Activated CD8-positive, alpha-beta memory T cell treated with anti-CD3 and anti-CD28 coated beads, Interleukin-2, amount 50 U/mL, for 24 hours (primary cell): Measurements from ENCODE around the gene SDCBP2.

Source experiments
- DNase-seq: peaks from one replicate; pipeline ENCODE4 v3.0.0-alpha.2; 2020; ENCODE audit errors: extremely low read depth

Gene SDCBP2, protein sequence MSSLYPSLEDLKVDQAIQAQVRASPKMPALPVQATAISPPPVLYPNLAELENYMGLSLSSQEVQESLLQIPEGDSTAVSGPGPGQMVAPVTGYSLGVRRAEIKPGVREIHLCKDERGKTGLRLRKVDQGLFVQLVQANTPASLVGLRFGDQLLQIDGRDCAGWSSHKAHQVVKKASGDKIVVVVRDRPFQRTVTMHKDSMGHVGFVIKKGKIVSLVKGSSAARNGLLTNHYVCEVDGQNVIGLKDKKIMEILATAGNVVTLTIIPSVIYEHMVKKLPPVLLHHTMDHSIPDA

DNA sequence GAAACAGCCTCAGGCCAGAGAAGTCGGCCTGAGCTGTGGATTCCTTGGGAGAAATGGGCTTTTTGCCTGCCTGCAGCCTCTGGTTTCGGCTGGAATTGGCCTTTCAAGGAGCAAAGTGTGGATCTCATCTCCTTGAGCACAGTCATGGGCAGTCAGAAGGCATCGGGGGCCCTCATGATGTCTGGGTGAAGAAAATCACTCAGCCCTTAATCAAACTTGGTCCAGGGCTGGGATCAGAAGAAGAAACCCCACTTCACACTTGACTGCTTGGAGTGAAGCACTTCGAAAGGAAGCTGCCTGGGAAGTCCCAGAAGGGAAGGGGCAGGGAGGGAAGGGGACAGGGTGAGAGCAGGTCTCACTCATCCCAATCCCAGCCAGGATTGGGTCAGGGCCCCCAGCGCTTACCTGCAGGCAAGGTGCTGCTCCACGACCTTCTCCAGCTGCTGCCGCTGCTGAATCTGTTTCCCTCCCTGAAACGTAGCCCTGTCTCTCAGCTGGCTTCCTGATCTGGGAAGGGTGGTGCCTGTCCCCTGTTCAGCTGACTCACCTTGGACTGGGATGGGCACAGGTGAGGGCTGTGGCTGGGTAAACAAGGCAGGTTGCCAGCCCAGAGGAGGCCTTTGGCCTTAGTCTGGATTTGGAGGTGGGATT is at the start of gene SDCBP2:
Gene SDCBP2 (minus strand): TSS at position 460 of the 651 bp plus-strand sequence. CDS start 8,723 bp downstream, outside the sequence.
- no peak for DNase-seq

DNA sequence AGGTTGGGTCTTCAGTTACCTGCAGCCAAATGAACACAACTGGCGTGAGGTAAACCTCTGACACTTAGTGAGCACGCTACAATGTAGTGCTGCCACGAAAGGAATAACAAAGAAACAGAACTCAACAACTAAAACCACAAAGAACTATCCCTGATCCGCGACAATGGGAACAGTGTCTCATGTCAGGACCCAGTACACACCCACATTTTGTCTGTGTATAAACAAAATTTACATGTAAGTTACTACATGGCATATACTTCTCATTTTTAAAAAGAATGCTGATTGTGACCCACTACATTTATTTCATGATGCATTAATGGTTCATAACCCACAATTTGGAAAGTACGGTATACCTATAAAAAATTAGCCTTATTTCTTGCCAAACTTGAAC is 49.8 kb upstream of the SDCBP2 start:
- DNase-seq: no peak

DNA sequence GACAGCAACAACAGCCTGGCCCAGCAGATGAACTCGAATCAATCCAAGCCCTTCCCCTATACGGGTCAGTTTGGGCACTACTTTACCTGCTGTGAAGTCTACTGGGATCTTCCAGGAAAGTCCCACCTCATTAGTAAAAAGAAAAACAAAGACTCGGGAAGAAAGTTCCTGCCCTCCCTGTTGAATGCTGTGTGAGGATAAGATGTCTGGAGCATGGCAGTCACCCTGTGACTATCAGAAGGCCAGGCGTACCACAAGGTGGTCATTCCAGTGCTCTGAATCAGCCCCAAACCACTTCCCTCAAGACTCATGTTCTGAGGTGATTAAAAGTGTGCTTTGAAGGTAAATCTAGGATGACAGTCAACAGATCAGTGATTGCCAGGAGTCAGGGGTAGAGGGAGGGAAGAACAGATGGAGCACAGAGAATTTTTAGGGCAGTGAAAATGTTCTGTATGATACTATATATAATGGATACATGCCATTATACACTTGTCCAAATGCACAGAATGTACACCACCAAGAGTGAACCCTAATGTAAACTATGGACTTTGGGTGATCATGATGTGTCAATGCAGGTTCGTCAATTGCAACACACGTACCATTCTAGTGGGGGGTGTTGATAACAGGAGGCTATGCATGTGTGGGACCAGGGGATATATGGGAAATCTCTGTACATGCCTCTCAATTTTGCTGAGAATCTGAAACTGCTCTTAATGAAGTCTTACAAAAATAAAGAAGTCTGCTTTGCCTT is 49.2 kb upstream of the SDCBP2 start:
- no peak for DNase-seq

DNA sequence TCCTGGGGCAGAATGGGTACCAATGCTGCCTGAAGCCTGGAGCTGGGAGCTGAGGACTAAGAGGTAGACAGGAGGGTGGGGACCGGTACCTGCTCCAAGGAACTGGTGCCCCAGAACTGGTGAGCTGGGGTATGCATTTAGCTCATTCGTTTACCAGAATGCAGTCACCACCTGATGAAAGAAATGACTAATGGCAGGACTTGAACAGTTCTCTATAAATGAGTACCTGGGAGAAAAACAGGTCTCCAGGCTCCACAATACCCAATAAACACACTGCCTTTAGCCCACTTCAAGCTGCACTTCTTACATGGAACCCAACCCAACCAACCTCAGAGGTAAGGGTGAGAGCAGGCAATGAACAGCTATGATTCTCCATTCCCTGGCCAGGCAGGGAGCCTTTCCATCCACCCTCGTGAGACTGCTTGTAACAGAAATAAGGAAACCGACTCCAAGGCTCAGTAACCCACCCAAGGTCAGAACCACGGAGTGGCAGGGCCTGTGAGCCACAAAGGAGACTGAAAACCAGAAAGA is 48.5 kb upstream of the SDCBP2 start:
- no peak for DNase-seq

DNA sequence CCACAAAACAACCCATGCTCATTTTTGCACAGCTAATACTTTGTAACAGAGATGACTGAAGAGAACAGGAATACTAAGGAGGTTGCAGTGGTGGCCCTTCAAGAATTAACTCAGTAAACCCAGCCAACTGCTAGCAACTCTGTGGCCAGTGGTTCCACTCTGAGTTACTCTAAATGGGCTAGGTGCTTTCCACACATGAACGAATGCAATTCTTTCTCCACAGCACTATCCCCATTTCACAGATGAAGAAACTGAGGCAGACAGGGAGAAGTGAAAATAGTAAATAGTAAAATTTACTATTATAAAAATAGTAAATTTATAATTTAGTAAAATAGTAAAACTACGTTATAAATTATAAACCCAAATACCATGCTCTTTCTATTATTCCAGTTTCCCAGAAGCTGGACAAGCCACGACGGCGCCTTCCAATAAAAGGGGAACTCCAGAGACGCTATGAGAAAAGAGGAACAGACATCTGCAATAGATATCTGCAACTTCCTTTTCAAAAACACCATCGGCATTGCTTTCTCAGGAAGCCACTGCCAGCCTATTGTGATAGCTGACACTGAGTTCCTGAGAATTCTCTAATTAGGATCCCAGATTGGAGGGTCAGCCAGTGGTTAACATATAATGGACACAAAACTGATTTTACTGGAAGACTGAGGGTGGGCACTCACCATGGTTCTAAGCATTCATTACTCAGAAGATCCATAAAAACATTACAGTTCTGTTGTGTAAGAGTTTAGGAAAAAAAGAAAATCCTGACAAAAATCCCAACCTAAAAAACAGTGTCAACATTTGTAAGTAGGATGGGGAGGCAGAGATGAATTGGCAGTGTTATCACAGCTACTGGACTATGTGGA is 47.7 kb upstream of the SDCBP2 start:
- no peak for DNase-seq

DNA sequence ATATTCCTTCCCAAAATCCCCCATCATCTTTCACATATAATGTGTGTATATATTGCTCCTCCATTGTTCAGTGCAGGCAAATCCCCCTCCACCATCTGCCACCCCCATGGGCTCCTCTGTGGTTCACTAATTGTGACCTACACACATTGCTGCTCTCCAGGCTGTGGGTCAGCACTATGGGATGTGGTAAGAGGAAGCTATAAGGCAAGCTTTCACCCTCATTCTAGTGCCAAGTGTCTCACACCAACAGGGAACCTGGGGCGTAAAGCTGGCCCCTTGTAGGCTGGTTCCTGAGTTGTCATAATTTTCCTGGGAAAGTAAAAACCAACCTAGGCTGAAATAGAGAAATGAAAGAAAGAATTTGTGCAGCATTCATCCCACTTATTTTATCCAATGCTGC is 47.1 kb upstream of the SDCBP2 start:
- DNase-seq: no peak

DNA sequence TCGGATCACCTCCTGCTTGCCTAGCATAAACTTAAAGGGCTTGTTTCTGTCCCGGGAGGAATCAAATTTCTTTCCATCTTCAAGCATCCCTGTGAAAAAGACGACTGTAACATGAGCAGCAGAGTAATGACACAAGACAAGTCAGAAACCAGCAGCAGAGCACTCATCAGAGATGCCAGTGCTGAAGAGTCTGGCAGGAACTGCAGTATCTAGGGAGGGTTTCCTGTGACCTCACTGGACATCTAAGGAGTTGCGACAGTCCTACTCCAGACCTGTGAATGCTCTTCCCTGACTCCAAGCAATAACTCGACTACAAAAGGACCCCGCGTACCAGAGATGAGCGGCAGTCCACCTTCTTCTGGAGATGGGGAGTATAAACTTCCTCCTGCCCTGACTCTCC is 46.6 kb upstream of the SDCBP2 start:
- no peak for DNase-seq

DNA sequence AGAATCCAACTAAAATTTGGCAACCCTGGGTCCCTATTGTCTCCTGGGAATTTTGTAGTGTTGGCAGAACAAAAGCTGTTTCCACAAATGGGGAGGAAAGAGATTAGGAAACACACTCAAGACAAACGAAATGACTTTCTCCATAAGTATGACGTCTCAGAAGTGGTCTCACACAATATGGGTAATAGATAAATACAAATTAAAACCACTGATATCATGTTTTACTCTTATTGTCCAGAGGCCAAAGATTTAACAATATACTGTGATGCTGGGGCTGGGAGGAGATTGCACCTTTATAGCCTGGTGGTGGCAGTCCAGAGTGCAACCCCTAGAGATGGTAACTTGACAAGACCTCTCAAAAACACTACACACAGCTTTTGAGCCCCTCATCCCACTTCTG is 45.3 kb upstream of the SDCBP2 start:
- no peak for DNase-seq

DNA sequence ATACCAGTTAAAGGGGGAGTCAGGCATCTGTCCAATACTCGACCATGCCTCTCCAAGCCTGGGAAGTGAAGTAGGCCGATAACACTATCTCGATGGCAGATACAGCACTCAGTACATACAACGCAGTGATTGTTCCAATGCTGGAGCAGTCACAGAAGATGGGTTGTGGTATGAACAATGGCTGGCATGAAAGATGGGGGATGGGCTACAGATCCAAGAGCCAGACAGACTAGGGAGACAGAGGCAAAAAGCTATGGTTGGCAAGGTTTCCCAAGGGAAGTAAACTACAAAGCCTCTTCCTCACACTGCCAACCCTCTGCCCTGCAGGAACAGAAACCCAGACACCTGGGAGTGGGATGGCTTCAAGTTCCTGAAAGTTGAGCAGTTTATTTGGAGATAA is 44.7 kb upstream of the SDCBP2 start:
- DNase-seq: no peak

DNA sequence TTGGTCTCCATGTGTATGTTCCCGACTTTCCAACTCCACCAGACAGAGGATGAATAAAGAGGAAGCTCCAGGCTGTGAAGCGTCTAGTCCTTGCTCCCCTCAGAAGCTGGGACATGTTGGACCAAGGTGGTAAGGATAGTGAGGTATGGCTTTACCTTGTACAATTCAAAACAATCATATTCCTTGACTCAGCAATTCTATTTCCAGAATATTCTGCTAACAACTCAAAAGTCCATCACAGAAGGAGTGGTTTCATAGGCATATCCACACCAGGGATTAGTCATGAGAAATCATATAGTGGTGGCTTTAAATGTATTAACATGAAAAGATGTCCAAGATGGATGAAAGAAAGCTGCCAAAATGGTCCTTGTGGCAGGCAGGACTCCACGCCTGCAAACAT is 44.1 kb upstream of the SDCBP2 start:
- no peak for DNase-seq

DNA sequence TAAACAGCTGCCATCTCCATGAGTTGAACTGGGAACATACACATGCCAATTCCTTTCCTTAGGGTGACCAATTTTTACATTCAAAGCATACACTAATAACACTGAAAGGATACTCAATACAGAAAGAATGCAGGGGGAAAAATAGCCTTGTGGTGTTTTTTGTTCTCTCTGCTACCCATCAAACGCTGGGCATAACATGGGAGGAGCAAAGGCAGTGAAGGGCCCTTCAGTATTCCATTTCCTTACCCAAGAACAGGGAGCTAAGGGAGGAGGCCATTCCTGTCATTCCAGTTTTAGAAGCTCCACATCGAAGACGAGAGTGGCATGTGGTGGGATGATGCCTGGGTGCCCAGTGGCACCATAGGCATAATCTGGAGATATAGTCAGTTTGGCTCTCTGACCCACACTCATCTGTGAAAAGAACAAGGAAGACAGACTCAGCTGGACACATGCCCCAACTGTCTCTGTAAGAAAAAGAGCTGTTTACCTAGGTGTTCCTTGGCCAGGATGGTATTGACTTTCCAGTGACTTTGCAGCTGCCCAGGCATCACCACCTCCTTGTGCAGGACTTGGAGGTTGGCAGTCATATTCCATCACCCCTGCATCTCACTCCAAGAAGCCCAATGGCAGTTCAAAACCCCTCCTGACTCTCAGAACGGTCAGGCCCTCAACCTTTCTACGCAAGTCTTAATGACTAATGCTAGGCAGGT is 43.0 kb upstream of the SDCBP2 start:
- no peak for DNase-seq

DNA sequence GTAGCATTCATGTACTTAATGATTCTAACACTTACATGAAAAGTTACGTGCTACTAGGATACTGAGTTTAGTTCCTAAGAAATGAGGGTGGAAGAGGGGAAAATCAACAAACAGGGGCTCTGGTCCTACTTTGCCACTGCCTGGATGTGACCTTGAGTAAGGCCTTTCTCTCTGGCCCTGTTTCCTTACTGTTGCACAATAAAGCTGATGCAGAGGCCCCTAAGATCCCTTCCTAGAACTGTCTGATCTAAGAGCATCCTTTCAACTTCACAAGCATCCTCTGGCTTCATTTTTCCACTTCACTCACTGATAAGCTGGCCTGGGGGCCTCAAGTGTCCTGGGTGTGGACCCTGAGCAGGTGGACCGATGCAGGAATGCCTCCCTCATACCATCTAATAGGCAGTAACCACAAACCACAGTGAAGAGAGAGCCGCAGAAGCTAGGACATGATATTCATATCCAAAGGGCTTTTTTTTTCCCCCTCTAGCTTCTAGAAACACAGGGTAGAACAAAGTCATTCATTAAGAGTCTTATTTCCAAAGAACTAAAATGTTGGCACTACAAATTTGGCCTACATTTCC is 42.4 kb upstream of the SDCBP2 start:
- no peak for DNase-seq

DNA sequence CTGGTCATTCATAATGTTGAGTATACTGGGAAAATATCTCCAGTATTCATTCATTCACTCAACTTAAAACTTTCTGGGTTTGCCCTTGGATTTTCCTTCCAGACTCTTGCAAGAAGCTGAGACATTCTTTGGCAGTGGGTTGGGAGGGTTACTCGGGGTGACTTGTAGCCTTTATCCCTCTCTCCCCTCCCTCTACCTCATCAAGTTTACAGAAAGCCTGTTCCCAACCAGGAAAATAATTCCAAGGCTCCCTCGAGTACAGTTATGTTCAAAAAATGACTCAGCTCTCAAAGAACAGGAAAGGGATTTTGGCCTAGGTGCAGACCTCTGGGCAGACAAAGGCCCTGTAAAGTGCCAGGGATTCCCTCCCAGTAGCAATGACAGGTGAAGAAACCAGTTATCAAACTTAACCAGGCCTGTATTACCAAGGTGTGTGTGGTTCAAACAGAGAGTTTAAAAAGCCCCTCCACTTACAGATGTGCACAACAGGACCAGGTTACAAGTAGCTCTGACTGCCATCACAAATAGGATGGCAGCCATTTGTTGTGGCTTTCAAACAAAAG is 41.7 kb upstream of the SDCBP2 start:
- no peak for DNase-seq

DNA sequence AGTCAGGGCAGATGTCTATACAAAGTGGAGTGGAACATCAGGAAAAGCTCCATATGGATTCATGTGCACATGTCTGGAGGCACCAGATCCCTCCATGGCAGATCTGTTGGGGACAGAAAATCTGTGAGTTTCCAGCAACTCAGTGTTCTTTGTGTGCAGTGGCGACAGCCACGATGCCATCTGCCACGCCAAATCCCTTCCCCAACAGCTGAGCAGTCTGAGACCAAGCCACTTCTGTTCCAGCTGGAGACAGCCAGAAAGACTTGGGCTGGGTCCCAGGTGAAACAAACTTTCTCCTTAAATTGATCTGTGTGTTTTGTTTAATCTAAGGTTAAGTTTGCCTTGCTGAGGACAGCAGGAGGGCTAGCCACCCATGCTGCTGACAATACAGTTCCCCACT is 41.0 kb upstream of the SDCBP2 start:
- no peak for DNase-seq

DNA sequence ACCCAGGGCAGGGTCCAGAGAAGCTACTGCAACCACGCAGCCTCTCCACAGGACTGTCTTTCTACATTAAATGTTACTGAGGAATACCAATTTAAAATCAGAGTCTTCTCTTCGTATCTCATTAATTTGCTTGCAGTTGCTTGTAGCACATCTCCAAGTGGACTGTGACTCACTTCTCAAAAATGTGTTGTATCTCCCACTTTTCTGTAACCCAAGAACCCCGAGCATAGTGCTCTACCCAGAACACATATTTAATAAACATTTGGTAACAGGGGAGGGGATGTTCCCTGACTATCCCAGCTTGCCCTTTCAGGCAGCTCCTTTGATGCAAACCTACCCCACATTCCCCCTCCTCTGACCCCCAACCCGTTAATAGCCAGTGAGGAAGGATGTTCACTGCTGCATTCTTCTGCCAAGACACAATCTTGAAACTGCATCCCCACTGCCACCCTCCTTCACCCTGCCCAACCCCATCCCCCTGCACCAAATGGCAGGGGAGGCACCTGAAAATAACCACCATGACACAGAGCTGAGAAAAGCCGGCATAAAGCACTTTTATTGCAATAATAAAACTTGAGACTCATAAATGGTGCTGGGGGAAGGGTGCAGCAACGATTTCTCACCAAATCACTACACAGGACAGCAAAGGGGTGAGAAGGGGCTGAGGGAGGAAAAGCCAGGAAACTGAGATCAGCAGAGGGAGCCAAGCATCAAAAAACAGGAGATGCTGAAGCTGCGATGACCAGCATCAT is 39.7 kb upstream of the SDCBP2 start:
- DNase-seq: no peak

DNA sequence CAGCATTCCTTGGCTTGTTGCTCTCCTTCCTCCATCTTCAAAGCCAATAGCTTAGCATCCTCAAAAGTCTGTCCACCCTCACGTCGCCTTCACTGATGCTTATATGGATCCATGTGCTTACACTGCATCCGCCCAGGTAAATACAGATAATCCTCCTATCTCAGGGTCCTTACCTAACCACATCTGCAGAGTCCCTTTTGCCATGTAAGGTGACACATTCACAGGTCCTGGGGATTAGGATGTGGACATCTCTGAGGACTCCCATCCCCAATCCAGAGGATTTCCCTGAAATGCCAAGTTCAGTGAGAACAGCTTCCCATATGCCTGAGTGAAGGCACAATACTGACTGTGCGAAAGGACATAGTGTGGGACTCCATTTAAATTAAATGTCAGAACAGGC is 38.5 kb upstream of the SDCBP2 start:
- no peak for DNase-seq

DNA sequence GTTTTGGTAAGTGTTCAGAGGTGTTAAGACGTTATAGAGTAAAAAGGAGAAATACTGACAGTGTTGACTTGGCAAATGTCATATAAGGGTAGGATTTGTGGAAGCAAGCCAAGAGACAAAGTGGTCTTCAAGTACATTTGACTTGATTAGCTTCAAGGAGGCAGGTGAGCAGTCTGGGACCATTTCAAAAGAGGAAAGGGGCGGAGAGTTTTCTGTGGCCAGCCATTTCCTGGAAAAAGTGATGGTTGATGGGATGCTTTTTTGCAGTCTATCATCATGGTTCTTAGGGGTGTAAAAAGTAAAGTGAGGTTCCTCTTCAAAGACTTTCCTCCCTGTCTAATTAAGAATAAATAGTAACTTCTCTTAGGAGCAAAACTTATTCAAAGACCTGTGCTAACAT is 35.2 kb upstream of the SDCBP2 start:
- DNase-seq: no peak

DNA sequence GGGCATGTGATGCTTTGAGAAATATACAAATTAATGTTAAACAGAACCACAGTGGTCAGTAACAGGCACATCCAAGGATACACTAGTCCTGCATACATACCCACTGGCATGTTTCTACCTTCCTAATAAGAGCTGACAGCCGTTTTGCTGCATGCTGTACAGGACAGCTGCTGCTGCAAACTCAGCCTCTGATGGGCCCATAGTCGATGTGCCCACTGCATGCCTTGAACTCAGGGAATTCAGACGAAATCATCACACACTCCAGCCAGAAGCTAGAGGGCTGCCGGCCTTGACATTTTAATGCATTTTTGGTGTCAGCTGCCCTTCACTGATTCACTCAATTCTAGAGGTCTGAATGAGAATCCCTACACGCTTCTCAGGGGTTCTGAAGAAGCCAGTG is 34.6 kb upstream of the SDCBP2 start:
- no peak for DNase-seq

DNA sequence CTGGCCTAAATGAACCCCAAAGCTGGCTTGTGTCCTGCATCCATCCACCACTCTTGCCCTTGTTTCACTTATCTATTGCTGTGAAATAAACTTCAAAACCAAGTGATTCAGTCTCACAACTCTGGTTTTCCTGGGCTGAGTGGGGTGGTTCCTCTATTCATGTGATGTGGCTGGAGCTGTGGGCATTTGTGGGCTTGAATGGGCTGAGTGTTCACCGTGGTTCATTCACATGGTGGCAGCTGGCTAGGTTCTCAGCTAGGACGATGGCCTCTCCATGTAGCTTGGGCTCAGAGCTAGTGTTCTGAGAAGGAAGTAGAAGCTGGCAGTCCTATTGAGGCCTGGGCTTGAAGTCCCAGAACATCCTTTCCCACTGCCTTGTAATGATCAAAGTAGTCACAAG is 33.5 kb upstream of the SDCBP2 start:
- no peak for DNase-seq
